GM18520 (cell line): ENCODE data around the gene ABTB2.
"Not testable (repeated sequence)": the region's sequence is repeated elsewhere in the genome, so short reads cannot be mapped to it uniquely, and the experiment has no call there.

Experiments
- ATAC-seq: cut with Tn5 transposase; IDR thresholded peaks from one replicate; pipeline ENCODE4 v1.9.1; 2021; ENCODE audit not compliant: unreplicated experiment

The ABTB2 gene

DNA sequence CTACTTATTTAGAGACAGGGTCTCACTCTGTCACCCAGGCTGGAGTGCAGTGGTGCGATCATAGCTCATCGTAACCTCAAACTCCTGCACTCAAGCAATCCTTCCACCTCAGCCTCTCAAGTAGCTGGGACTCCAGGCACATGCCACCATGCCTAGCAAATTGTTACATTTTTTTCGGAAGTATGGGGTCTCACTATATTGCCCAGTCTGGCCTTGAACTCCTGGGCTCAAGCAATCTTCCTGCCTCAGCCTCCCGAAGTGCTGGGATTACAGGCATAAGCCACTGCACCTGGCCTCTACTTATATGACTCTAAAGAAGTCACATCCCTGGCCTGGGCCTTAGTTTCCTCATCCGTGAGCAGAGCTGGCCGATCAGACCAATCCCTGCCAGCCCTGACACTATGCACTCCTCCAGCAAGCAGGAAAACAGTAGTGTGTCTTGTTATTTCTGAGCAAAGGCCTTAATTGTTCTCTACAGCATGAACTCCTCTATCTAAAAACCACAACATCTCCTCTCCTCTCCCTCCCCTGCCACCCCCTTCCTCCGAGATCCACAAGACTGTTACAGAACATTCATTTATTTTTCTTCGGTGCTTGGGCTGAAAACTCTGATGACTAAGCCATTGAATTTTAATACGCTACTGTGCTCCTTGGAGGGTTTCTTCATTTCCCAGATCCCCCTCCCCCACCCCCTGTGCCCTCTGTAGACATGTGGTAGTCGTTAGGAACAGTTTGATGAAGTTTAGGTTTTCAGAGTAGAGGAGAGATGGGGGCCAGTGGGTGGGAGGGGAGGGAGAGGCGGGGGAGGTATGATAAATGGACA lies 91.5 kb downstream of the ABTB2 start:
- no peak for ATAC-seq

DNA sequence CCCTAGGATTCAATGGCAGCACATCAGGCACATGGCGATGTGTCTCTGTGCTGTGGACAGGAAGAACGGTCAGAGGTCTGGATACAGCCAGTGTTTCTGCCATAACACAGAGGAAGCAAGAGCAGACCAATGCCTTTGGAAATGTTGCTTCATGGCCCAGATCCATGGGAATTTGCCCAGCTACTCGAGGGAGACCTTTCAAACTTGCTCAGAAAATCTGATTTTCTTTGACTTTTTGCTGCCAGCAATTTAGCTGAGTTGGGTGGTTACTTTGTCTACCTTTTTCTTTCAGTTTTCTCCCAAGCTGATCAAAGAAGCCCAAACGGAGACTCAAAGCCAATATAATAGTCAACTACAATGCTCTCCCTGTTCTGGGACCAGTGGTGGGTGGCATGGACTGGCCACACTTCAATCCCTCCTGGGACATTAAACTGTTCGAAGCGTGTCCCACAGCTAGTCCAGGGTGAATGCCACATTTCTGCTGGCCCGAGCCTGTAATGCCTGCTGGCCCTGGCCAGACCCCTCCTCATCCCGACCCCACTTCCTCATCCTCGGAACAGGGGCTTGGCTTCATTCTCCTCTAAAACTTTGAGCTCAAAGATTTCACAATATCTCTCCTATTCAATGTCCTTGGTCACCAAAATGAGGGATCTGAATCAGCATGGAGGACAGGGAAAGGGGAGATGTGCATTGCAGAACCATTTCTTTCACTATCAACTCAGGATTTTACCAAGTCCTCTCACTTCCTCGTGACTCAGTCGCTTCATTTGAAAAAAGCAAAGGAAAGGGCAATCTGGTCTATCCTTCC lies 93.3 kb downstream of the ABTB2 start:
- no peak for ATAC-seq

GRCh38 chr11:34263441-34264091 lies 94.2 kb downstream of the ABTB2 start:
- ATAC-seq: no peak

GRCh38 chr11:34262531-34263081 lies 95.2 kb downstream of the ABTB2 start:
- no peak for ATAC-seq

- no peak for ATAC-seq
These were observed 96.0 kb downstream of the ABTB2 start for GRCh38 chr11:34261820-34262219.

GRCh38 chr11:34261095-34261494 lies 96.7 kb downstream of the ABTB2 start:
- ATAC-seq: no peak

DNA sequence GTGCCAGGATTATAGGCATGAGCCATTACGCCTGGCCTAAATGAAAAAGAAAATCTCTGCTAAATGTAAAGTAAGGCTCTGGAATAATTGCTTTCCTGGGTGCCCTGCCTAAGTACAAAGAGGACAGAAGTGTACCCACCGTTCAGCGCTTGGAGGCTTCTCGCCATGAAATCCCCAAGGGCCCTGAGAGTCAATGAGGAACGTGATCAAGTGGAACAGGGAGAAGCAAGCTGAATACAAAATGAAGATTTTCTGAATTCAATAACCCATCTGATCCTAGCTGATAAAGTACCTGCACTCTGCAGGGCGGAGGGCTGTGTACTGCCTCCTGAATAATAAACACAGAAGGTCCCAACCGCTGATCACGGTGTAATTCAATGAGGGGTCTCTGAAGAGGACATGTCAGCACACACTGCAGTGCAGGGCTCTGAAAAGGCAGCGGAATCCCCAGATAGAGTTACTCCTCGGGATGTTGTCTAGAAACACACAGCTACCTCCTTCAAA lies 97.7 kb downstream of the ABTB2 start:
- no peak for ATAC-seq

- ATAC-seq: no peak
These were observed 98.7 kb downstream of the ABTB2 start for GRCh38 chr11:34259087-34259486.

DNA sequence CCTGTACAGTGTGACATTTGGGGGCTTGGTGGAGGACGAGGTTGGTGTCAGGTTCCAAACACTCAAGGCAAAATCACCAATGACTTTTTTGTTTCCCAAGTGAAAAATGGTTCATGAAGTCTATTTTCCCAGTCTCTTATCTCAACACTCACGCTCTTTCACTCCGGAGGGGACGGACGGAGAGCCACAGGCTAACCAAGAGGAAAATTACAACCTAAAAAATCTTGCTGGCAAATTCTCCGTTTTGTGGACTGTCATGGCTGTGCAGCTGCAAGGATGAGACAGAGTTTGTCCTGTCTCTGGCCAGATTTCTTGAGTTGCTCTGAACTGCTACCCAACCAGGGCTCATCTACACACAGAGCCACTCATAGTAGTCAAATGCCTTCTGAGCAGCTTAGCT lies 101.2 kb downstream of the ABTB2 start:
- ATAC-seq: no peak

- ATAC-seq: no peak
These were observed 101.7 kb downstream of the ABTB2 start for GRCh38 chr11:34256150-34256549.

- ATAC-seq: no peak
These were observed 102.7 kb downstream of the ABTB2 start for GRCh38 chr11:34255101-34255500.

DNA sequence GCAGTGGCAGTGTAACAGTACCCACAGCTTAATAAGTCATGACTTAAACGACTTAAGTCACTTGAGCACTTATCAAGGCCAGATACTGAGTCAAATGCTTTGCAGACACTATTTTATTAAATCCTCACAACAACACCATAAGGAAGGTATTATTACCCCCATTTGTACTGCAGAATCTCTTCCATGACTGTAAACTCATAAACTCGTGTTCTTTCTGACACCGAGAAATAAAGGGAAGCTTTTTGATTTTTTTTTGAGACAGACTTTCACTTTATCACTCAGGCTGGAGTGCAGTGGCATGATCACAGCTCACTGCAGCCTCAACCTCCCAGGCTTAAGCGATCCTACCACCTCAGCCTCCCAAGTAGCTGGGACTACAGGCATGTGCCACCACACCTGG lies 103.8 kb downstream of the ABTB2 start:
- no peak for ATAC-seq

DNA sequence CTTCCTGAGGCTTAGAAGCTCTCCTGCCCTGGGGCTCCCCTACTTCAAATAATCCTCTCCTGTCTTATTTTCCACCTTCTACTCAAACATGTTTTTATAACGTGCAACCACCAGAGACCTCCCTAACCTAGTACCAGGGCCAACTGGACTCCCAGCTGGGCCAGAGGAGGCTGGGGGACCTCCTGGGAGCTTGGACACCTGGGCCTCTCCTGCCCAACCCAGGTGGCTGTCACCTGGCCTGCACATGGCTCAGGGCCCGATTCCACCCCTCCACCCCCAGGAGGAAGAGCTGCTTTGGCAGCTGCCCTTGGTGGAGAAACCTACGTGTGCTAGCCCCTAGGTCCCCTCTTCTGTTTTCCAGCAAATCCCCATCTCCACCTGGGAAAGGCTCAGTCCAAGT lies 105.2 kb downstream of the ABTB2 start:
- ATAC-seq: no peak

DNA sequence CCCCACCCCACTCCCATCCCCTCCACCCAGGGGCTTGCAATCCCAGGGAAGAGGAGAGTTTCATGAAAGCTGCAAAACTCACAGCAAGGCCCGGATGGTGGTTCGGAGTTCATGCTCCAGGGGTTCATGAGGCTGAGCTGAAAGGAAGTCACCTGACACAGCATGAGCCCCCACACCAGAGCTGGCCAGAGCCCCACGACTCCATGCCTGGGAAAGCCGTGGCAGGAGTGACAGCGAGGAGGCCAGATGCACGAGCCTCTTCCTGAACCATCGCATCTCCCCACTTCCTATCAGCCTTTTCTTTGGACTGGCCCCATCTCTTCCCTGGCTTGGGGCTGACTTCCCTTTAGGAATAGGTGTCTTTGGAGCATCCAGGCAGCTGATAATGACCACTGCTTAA lies 105.8 kb downstream of the ABTB2 start:
- ATAC-seq: no peak

- no peak for ATAC-seq
These were observed 106.2 kb downstream of the ABTB2 start for GRCh38 chr11:34251589-34251980.

GRCh38 chr11:34250732-34251588 lies 106.8 kb downstream of the ABTB2 start:
- ATAC-seq: peak; percentile 81

DNA sequence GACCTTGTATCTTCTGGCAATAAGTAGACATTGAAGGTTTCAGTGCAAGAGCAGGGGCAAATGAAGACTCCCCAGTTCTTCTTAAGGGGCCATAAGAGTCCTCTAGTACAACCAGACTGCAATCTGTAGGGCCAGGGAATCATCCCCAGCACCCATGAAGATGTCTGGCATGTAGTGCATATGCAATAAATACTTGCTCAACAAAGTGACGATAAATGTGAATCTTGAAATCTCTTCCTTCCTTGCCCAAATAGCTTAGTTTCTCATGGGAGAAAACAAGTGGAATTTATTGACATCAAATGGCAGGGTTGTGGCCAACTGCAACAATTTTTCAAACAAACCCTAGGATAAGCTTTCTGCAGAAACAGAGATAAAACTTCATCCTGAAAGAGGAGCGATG lies 107.6 kb downstream of the ABTB2 start:
- ATAC-seq: no peak

GRCh38 chr11:34249439-34249838 lies 108.4 kb downstream of the ABTB2 start:
- ATAC-seq: no peak

- not testable (repeated sequence) for ATAC-seq
These were observed 111.3 kb downstream of the ABTB2 start for GRCh38 chr11:34246511-34246910.

GRCh38 chr11:34245041-34245440 lies 112.8 kb downstream of the ABTB2 start:
- no peak for ATAC-seq
